Naive thymus-derived CD8-positive, alpha-beta T cell (primary cell): ENCODE data around the gene UBAC2. TPM values are rescaled to one million over a fixed set of nuclear protein-coding genes. Genes with fewer than 3 reads are reported as not detected.

Experiments used
- ATAC-seq, 2 donors: fragments of 150-1000 bp; cut with Tn5 transposase in 1 of 2; sonication (Bioruptor Pico), chemical (Tn5 transposase) in 1 of 2; 1 replicate in 1 of 2; 2 replicates in 1 of 2; pipeline ENCODE4 v1.10.0; 2021; ENCODE audit warnings: mild to moderate bottlenecking in 2 of 2, moderate library complexity in 2 of 2
- POLR2A ChIA-PET: fragments of 350-600 bp; sonication (Branson Sonifier 250); formaldehyde crosslinking; loops from one replicate; lab custom pipeline; 2021; ENCODE audit warnings: antibody characterized with exemption; lab: Charles Lee
- DNase-seq, 10 donors: peaks; one replicate each; pipeline versions ENCODE4 v3.0.0 to v3.0.0-alpha.2; 2020 to 2022
- H3K27ac Mint-ChIP-seq, 10 donors: one replicate each; pipeline ENCODE4 v1.8.0; 2020 to 2022; ENCODE audit warnings: mild to moderate bottlenecking in 10 of 10, mixed read lengths in 10 of 10, moderate library complexity in 4 of 10, inconsistent platforms in 1 of 10
- H3K27me3 Mint-ChIP-seq, 5 donors: one replicate each; pipeline ENCODE4 v1.8.0; 2021 to 2022; ENCODE audit warnings: mixed read lengths in 5 of 5
- H3K36me3 Mint-ChIP-seq, 3 donors: one replicate each; pipeline ENCODE4 v1.8.0; 2020 to 2022; ENCODE audit warnings: mixed read lengths in 3 of 3, mild to moderate bottlenecking in 2 of 3, inconsistent platforms in 1 of 3
- H3K4me1 Mint-ChIP-seq, 4 donors: one replicate each; pipeline ENCODE4 v1.8.0; 2021 to 2022; ENCODE audit warnings: mixed read lengths in 4 of 4
- H3K4me3 Mint-ChIP-seq, 10 donors: one replicate each; pipeline ENCODE4 v1.8.0; 2020 to 2022; ENCODE audit warnings: mild to moderate bottlenecking in 10 of 10, mixed read lengths in 10 of 10, moderate library complexity in 6 of 10, inconsistent platforms in 1 of 10
- H3K9me3 Mint-ChIP-seq, 9 donors: one replicate each; pipeline ENCODE4 v1.8.0; 2020 to 2022; ENCODE audit warnings: mixed read lengths in 9 of 9, mild to moderate bottlenecking in 3 of 9, inconsistent platforms in 1 of 9, moderate library complexity in 1 of 9
- microRNA-seq: library from miRNA; unstranded; fragments of <30 nt; microRNA quantifications from one replicate; pipeline ENCODE4 v1.2.0, GENCODE V29; 2022; ENCODE audit warnings: borderline microRNAs expressed
- polyA plus RNA-seq, 3 donors: library from polyadenylated mRNA; unstranded; fragments of 300-500 nt; fragmentation: Illumina TruSeq; gene quantifications; one replicate each; pipeline ENCODE4 v1.2.3, GENCODE V29; 2021
- total RNA-seq, 8 experiments: library from RNA in 2 of 8; stranded (reverse) in 2 of 8; gene quantifications; one replicate each; pipeline ENCODE4 v1.2.3 and lab custom pipeline; 2021 to 2026

The UBAC2 gene
- total and polyA plus RNA-seq, 5 experiments from 2014 or later = 105 to 178 (median 160) TPM

DNA sequence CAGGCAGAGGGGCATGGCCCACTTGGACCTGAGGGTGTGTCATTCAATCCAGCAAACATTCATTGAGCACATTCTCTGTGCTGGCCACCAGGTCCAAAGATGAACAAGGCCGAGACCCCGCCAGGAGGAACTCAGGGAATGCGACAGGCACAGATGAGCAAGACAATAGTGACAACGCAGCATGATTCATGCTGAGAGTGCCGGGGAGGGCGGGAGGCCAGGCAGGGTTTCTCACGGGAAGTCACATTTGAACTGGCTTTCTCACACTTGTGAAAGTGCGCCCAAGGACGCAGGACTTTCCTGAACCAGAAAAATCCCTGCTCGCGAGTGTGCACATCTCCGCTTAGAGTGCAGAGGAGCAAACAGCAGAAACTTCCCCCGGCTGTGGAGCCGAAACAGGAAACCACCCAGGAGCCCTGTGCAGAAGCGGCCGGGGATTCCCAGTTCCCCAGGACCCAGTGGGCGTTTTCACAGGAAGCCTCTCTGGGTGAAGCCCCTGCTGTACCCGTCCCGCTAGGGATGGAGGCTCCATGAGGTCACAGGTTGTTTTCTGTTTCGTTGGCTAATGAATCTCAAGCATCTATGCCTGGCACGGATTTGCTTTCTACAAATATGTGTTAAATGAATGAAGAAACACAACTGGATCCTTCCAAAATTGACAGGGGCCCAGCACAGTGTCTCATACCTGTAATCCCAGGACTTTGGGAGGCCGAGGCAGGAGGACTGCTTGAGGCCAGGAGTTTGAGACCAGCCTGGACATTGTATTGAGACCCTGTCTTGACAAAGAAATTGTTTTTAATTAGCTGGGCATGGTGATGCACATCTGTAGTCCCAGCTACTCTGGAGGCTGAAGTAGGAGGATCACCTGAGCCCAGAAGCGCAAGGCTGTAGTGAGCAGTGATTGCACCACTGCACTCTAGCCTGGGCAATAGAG, 232.2 kb downstream of the UBAC2 start:
- Mint-ChIP-seq H3K36me3 (no peaks in the 10 kb centered on the region), H3K27me3 (no peaks in the 10 kb centered on the region), H3K4me1 (peaks cover 30 to 71% (median 66%) of the 10 kb centered on the region in 4 donors), H3K27ac (peak overlapping the region; percentile 87 to 98 (median 96)), H3K4me3 (peak overlapping the region; percentile 65 to 89 (median 80)), H3K9me3 (no peaks in the 10 kb centered on the region)
- ATAC-seq (peak; percentile 40 to 48), DNase-seq (peak; percentile 62 to 91 (median 72))
- POLR2A ChIA-PET = interaction anchor here (1.0 to 5.6 kb wide), 10 partner anchors 7 to 233 kb away, joined by 3 to 60 read pairs (median 8); partner anchors contain the start of gene UBAC2

- DNase-seq (no peak), ATAC-seq (no peak)
- no peaks in the 10 kb centered on the region for H3K27me3 Mint-ChIP-seq
- H3K4me1 Mint-ChIP-seq = peaks cover 29 to 75% (median 66%) of the 10 kb centered on the region in 4 donors
- H3K36me3 Mint-ChIP-seq = no peaks in the 10 kb centered on the region
- H3K9me3 Mint-ChIP-seq = no peaks in the 10 kb centered on the region
- peak overlapping the region; percentile 65 to 89 (median 80) for H3K4me3 Mint-ChIP-seq
- POLR2A ChIA-PET = interaction anchor here (0.7 to 5.6 kb wide), 15 partner anchors 8 to 233 kb away, joined by 3 to 60 read pairs (median 9); partner anchors contain the start of gene UBAC2
- peak overlapping the region; percentile 87 to 98 (median 96) for H3K27ac Mint-ChIP-seq
Measured at GRCh38 chr13:99433543-99434075, 233.0 kb downstream of the UBAC2 start.

DNA sequence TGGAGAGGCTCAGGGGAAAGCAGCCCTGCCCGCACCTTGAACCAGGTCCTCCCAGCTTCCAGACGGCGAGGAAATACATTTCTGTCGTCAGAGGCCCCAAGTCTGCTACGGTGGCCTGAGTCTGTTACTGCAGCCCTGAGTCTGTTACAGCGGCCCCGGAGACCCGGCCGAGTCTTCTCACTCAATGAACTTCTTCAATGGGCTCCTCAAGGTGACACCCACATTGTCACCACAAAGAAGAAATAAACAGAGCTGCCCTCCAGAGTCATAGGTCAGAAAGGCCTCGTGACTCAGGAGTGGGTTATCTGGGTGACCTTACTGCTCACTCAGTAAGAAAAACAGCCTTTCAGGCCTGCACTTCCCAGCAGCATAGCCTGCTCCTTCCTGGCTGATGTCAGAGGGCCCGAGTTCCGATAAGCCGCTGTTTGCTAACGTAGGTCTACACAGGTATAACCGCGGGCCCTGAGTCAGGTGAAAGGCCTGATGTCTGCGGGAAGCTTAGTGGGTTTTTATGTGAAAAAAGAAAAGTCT, 233.7 kb downstream of the UBAC2 start:
- Mint-ChIP-seq H3K4me3 (peak overlapping the region; percentile 19 to 89 (median 70)), H3K36me3 (no peaks in the 10 kb centered on the region), H3K27ac (peak overlapping the region; percentile 87 to 98 (median 96)), H3K27me3 (no peaks in the 10 kb centered on the region), H3K4me1 (peaks cover 29 to 76% (median 66%) of the 10 kb centered on the region in 4 donors), H3K9me3 (no peaks in the 10 kb centered on the region)
- ATAC-seq = peak; percentile 66 to 77
- POLR2A ChIA-PET = interaction anchor here (0.5 to 5.6 kb wide), 20 partner anchors 9 to 289 kb away, joined by 3 to 60 read pairs (median 6); partner anchors contain the start of gene UBAC2
- DNase-seq = peak; percentile 44 to 90 (median 82)

DNA sequence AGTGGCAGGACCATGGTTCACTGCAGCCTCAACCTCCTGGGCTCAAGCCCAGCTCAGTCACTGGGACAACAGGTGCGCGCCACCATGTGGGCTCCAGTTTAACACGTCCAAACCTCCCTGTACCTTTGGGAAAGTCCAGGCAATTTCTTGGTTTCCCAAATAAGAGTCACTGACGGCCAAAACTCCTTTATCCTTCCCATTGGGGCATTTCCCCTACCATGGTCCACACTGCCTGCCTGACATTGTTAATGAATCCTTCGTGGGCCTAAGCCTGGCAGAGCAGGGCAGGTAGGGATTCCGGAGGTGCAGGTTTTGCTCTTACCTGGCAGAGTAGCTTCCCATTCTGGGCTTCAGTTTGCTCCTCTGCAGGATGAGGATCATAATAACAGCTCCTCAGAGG, 234.5 kb downstream of the UBAC2 start:
- ATAC-seq (no peak), DNase-seq (no peak)
- H3K36me3 Mint-ChIP-seq = no peaks in the 10 kb centered on the region
- H3K9me3 Mint-ChIP-seq = no peaks in the 10 kb centered on the region
- peaks cover 29 to 74% (median 66%) of the 10 kb centered on the region in 4 donors for H3K4me1 Mint-ChIP-seq
- H3K4me3 Mint-ChIP-seq = peak overlapping the region in 6 of 10 donors; percentile 28 to 65 (median 46)
- peak overlapping the region; percentile 87 to 98 (median 95) for H3K27ac Mint-ChIP-seq
- H3K27me3 Mint-ChIP-seq = no peaks in the 10 kb centered on the region
- POLR2A ChIA-PET = interaction anchor here (0.6 to 5.6 kb wide), 16 partner anchors 10 to 235 kb away, joined by 3 to 60 read pairs (median 8); partner anchors contain the start of gene UBAC2

- H3K4me1 Mint-ChIP-seq = peaks cover 29 to 71% (median 65%) of the 10 kb centered on the region in 4 donors
- POLR2A ChIA-PET = interaction anchor here (0.6 to 5.6 kb wide), 11 partner anchors 11 to 236 kb away, joined by 3 to 60 read pairs (median 20); partner anchors contain the start of gene UBAC2
Measured at GRCh38 chr13:99435998-99436397, 235.3 kb downstream of the UBAC2 start.

More at GRCh38 chr13:99435998-99436397, 235.3 kb downstream of the UBAC2 start:
- H3K27ac Mint-ChIP-seq = peak overlapping the region; percentile 77 to 98 (median 94)
- H3K4me3 Mint-ChIP-seq = peak overlapping the region in 1 of 10 donors; percentile 65
- no peak for DNase-seq
- ATAC-seq = no peak
- H3K27me3 Mint-ChIP-seq = no peaks in the 10 kb centered on the region
- H3K36me3 Mint-ChIP-seq = no peaks in the 10 kb centered on the region
- no peaks in the 10 kb centered on the region for H3K9me3 Mint-ChIP-seq

Small RNA genes within 50 kb of the gene (microRNA-seq; reads per million reads assigned to microRNA genes)
- gene MIR623 = not detected

Other genes starting within 250 kb of the UBAC2 start
- 100 to 1,000 TPM; 201 to 211 TPM for gene DOCK9, start 222.8 kb upstream of the UBAC2 start, total RNA-seq
- gene DOCK9, start 222.8 kb upstream of the UBAC2 start, polyA plus RNA-seq = 10 to 100 TPM in 2 of 3 donors, 1 to 10 TPM in 1; 6.6 to 36.8 (median 21.0) TPM
- 10 to 100 TPM; 31.1 to 31.3 TPM for gene GPR18, start 57.5 kb downstream of the UBAC2 start, total RNA-seq
- gene GPR18, start 57.5 kb downstream of the UBAC2 start, polyA plus RNA-seq = 10 to 100 TPM; 22.2 to 37.0 (median 26.1) TPM
- gene GPR183, start 106.5 kb downstream of the UBAC2 start, total RNA-seq = 10 to 100 TPM in 1 of 2 experiments, 1 to 10 TPM in 1; 8.4 to 10.4 TPM
- 10 to 100 TPM in 2 of 3 donors, 1 to 10 TPM in 1; 9.2 to 35.5 (median 13.1) TPM for gene GPR183, start 106.5 kb downstream of the UBAC2 start, polyA plus RNA-seq